Fibroblast of gingiva (primary cell): ENCODE data around the gene CBLN3.

Source experiments
- DNase-seq: peaks from one replicate; pipeline ENCODE4 v3.0.0-alpha.2; 2011; ENCODE audit warnings: low read depth

The CBLN3 gene

DNA sequence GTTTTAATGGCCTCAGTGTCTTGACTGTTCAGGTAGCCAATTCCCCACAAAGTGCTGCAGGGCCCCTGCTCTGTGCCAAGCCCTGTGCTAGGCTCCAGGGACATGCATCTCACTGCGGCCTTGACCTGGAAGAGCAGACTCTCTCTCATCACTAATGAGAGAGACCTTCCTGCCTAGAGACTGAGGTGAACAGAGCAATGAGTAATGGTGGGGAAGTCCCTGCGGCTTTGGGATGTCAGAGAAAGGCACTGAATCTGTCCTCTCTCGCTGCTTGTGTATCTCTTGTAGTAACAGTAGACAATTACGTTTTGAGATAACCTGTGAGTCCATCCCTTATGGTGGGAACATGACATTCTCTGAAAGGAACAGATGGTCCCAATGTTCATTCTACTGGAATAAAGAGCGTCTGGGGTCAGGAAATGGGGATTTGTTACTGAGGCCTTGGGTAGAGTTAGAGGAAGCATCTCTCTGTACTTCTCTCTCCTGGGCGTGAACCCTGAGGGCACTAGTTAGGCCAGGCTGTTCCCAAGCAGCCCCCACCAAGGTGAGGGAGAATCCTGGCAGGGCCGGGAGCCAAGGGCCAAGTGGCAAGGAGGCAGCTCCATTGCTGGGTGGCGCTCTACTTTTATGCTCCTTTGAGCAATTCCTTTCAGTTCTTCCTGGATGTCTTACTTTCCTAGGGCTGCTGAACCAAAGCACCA is 48.0 kb downstream of the CBLN3 start:
- no peak for DNase-seq

DNA sequence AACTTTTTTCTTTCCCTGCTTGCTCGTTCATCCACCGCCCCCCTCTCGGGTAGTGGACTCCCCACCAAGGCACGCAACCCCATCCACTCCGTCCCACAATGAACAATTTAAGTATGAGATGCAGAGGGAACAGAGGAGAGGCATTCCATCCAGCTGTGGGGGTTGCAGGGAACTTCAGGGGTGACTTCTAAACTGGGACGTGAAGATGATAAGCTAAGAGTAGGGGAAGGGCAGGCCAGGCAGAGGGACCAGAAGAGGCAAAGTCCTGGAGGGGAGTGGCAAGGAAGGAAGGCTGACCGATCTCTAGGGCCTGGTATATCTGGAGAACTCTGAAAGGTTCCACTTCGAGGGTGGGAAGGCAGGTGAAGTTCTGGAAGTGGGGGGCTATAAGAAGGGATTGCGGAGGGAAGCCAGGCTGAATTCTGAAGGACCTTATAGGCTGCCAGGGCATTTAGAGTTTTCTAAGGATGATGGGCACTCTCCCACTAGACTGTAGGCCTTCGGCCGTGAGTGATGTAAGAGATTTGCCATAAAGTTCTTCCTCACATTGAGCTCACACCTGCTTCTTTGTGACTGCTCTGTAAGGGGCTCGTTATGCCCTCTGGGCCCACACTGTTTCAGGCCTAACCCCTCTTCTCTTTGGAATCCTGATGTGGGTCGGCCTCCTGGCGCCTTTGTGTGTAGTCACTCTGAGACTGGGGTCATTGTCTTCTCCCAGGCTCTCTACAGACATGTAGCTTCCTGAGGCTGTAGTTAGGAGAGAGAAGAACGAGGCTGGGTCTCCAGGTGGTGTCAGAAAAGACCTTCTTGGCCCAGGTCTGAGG is 49.3 kb downstream of the CBLN3 start:
- no peak for DNase-seq

DNA sequence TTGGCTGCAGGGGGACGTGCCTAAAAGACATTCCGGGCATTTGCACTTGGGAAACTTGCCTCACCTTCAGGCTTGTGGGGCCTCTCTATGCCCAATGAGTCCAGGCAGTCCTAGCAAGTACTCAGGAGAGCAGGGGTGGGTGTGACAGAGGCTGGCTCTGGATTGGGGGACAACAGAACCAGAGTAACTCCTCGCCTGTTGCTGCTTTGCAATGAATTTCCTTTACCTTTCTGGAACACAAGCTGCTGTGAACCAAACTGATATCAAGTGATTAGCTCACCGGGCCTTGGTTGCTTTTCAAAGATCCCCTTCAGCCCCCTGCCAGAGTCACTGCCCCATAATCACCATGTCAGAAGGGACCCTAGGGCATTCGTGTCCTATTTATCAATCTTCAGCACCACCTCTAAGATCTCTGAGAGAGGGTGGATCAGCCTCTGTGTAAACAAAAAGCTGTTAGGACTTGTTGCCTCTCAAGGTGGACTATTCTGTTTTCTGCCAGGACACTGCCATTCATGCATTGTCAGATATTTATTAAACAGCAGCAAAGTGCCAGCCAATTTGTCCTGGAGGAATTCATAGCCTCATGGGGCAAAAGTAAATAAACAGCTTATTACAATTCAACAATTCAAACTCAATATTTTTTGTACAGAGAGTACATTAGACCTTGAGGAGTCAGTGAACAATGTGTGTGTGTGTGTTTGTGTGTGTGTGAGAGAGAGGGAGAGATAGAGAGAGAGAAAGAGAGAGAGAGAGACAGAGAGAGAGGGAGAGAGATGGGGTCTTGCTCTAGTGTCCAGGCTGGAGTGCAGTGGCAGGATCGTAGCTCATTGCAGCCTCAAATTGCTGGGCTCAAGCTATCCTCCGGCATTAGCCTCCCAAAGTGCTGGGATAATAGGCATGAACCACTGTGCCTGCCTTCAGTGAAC is 50.2 kb downstream of the CBLN3 start:
- no peak for DNase-seq

DNA sequence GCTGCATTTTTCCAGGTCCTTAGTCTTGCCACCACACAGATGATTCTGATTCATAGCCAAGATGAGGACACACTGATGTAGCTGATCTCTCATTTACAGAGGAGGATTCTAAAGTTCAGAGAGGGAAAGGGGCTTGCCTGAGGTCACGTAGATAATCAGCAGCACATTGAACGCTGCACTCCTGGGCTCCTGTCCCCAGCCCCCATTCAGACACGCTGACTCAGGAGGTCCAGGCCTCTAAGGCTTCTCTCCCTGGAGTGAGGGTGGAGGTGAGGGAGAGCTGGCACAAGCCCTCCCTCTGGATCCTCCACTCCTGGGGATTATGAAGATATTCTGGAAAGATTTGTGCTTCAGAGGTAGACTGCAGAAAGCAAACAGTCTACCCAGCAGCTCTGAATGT is 51.1 kb downstream of the CBLN3 start:
- no peak for DNase-seq

DNA sequence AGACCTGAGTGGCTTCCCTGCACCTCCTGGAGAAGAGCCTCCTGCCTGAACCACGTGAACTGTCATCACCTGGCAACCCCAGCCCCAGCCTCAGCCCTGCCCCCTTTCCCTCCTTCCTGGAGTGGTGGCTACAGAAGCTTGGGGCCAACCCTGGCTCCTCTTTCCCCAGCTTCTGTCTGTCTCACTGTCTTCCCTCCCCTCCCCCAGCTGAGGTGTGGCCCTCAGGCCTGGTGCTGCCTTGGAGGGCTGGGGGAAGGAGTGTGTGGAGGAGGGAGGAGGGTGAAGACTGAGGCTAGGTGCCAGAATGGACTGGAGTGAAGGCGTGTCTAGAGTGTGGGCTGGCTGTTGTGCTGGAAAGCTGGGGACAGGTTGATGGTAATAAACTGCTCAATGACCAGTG is 51.8 kb downstream of the CBLN3 start:
- no peak for DNase-seq

DNA sequence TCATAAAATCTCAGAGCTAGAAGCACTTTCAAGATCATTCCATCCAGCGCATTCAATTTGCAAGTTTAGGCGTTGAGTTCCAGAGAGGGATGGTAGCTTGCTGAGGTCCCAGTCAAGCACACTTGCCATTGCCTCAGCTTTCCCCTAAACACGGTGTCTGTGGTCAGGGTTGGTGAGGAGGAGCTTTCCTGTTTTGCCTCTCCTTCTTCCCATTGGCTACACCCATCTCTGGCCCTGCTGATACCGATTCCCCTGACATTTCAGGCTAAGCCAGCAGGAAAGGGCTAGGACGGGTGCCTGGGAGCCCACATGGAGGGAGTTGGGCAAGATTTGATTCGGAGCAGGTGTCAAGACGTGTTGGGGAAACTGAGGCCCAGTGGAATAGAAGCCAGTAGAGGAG is 52.3 kb downstream of the CBLN3 start:
- no peak for DNase-seq
